ENCODE measurements around the gene DNASE1.
A peak's percentile ranks its signal among the peaks of the same experiment; 100 is the strongest.

Gene DNASE1

DNA sequence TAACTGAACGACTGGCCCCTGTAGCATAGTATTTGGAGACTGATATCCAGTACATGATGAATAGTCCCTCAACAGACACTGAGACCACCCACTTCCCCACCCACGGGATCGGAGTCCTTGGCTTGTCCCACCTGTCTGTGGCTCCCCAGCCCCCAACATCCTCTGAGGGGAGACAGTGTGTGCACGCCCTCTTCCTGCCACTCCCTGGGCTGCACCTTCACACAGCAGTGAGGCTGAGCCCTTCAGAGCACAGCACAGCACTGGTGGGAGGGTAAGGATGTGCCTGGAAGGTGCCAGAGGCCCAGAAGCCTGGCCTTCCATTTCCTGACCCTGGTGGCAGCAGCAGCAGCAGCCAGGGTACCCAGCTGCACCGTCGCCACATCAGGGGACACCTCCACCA lies 11.0 kb downstream of the DNASE1 start:
- no peak for DNase-seq

- DNase-seq = no peak
These were observed 14.1 kb downstream of the DNASE1 start for GRCh38 chr16:3668626-3669025.

DNA sequence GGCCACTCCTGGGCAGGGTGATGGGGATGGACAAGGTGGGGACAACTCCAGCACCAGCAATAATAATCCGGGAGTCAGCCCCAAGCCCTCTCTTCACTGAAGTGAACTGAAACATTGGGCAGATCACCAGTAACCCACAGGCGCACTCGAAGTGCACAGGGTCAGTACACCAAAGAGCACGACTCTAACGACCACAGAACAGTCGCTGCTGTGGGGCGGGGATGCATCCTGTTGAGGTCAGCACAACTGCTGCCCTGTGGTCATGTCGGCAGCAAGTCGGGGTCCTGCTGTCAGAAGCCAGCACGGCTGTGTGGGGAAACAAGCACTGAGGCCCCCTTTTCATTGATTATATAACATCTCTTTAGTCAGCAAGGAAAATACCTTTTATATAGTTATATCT lies 14.6 kb downstream of the DNASE1 start:
- no peak for DNase-seq

DNA sequence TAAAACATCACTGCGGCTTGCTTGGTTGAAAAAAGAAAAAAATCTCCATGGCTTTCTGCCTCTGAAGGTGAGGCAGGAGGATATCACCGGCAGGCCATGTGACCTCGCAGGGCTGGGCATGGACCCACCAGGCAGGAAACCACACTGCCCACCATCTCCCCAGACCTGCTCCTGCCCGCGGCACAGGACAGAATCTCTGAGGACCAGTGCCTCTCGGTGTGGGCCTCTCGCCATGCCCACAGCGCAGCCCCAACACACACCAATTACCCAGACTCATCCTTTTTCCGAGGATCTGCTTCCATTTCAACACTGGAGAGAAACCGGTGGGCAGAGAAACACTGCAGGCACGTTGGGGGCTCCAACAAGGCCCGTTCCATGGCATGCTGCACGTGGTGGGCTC lies 16.2 kb downstream of the DNASE1 start:
- DNase-seq = no peak

DNA sequence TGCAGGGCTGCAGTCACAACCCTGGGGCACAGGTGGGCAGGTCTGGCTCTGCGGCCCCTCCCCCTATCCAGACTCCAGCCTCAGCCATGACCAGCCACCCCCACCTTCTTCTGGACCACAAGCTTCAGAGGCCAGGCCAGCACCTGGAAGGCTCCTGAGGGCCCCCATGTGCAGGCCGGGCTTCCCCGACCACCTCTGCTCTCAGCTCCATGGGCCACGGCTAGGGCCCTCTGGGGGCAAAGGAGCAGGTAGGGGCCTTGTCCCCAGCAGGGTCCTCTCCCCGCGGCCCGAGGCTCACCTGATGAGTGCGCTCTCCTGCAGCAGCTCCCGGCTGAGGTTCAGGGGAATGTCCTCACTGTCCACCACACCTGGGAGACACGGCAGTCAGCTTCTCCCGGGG lies 16.9 kb downstream of the DNASE1 start:
- no peak for DNase-seq

DNA sequence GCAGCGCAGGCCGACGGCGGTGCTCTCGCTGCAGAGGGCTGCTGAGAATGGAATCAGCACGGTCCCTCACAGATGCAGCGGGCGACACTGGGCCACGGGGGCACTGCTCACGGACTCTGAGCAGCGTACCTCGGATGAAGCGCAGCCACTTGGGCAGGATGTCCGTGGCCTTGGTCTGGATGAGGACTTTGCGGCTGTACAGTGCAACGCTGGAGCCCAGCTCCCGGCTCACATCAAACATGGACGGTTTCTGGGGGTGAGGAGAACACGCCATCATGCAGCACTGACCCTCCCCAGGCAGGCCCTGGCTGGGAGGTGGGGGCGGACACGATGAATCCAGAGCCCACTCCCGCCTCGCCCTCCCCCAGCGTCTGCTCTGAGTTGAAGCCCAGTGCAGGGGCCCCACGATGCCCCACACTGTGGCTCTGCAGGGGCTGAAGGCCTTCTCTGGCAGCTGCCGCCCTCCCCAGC lies 18.1 kb downstream of the DNASE1 start:
- no peak for DNase-seq

DNA sequence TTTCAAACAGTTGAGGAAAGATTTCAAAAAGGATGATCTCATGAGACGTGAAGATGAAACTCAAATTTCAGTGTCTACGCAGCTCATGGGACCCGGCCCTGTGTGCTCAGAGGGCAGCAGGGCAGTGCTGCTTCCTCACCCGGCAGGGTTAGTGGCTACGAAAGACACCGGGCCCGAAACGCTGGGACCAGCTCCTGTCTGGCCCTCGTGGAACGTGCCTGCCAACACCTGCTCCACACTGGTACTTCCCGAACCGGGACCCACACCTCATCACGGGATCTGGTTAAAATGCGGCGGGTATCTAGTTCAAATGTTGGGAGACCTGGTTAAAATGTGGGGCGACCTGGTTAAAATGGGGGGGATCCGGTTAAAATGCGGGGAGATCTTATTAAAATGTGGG lies 18.7 kb downstream of the DNASE1 start:
- no peak for DNase-seq

DNA sequence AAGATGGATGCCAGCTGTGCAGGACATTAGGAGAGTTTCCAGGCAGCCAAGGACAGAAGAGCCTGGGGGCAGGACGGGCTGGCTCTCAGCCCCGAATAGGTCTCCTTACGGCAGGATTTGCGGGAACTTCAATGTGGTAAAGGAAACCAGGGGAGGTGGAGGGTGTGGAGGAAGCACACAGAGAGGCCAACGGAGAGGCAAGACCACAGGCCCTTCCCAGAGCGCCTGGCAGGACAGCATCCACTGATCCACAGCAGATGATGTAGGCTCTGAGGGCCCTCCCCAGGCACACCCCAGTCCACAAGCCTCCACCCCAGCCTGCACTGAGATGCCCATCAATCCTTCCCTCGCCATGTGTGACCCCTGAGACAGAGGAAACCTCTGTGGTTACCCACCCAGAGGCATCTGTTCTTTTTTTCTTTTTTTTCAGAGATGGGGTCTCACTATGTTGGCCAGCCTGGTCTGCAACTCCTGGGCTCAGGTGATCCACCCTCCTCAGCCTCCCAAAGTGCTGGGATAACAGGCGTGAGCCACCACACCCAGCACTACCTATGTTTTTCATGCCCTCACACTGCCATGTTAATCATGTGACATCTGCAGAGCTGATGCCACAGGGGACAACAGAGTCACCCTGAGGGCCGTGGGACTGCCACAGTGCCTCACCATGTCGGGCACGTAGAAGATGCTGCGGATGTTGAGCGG lies 19.3 kb downstream of the DNASE1 start:
- DNase-seq = no peak

- DNase-seq = no peak
These were observed 20.2 kb downstream of the DNASE1 start for GRCh38 chr16:3674513-3675295.

- no peak for DNase-seq
These were observed 21.2 kb downstream of the DNASE1 start for GRCh38 chr16:3675601-3676130.

GRCh38 chr16:3677994-3678393 lies 23.5 kb downstream of the DNASE1 start:
- no peak for DNase-seq

DNA sequence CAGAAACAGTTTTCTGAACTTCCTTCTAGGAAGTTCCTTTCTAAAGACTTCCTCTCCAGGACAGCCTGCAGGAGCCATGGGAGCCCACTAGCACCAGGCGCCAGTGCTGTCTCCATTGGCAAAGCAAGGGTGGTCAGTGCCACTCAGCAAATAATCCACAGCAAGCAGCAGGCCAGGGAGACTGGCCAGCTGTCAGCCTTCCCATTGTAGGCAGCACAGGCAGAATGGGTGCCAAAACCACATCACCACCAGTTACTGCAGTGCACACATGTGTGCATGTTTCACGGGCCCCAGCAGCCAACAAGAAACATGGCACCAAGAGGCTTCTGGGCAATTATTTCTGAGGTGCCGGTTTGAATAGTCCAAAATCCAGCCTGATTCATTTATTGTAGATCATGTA lies 26.7 kb downstream of the DNASE1 start:
- DNase-seq = no peak

DNA sequence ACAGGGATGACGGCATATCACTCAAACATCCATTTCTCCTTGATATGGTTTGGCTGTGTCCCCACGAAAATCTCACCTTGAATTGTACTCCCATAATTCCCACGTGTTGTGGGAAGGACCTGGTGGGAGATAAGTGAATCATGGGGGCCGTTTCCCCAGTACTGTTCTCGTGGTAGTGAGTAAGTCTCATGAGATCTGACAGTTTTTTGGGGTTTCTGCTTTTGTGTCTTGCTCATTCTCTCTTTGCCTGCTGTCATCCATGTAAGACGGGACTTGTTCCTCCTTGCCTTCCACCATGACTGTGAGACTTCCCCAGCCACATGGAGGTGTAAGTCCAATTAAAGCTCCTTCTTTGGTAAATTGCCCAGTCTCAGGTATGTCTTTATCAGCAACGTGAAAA lies 32.5 kb downstream of the DNASE1 start:
- DNase-seq = no peak

- DNase-seq = no peak
These were observed 33.3 kb downstream of the DNASE1 start for GRCh38 chr16:3687792-3688191.

DNA sequence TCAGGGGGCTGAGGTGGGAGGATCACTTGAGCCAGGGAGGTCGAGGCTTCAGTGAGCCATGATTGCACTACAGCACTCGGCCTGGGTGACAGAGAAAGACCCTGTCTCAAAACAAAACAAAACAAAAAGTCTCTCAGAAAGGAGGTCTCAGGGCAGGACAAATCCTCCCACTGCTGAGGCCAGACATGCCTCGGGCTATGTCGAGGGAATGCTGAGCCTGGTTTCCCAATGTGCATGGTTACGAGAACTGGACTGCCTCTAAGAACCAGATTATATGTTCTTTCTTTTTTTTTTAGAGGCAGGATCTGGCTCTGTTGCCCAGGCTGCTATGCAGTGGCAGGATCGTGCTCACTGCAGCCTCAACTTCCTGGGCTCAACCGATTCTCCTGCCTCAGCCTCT lies 35.2 kb downstream of the DNASE1 start:
- no peak for DNase-seq

DNA sequence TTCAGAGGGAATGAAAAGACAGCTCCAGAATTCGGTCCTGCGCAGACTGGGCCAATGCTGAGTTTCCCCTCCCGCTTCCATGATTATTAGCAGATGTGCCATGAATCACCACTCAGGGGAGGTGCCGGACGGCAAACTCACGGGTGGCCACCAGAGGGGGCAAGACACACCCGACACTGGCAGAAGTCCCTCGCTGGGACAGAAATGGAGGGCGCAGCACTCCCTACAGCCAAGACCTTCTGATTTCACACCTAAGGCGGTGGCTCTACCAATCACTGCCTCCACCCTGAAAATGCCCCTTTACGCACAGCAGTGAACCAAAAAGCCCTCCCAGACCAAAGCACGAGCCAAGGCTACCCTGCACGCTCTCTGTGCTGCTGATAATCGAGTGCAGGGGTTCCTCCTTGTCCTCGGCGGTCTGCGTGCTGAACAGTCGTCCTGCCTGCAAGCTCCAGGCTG lies 36.0 kb downstream of the DNASE1 start:
- peak; percentile 86 for DNase-seq

DNA sequence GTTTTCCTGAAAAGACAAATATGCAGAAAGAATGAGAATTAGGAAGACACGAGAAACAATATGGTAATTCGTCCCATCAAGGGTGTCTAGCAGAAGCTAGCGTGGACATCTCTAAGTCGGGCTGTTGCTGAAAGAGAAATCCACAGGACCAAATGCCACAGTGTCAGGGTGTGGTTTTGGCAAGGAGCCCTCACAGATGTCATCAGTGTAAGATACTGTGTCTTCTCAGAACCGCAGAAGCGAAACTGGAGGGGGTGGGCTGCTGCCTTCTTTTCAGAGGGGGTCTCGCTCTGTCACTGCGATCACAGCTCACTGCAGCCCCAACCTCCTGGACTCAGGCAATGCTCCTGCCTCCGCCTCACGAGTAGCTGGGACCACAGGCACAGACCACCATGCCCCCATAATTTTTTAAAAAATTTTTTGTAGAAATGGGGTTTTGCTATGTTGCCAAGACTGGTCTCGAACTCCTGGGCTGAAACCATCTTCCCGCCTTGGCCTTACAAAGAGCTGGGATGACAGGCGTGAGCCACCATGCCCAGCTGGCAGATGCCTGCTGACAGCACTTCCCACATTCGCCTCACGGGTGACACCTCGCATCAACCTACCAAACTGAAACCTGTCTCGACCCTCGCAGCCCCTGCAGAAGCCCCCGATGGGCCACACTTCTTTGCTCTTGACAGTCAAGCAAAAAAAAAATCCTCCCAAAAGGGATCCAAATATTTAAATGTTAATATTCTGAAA lies 36.7 kb downstream of the DNASE1 start:
- no peak for DNase-seq

DNA sequence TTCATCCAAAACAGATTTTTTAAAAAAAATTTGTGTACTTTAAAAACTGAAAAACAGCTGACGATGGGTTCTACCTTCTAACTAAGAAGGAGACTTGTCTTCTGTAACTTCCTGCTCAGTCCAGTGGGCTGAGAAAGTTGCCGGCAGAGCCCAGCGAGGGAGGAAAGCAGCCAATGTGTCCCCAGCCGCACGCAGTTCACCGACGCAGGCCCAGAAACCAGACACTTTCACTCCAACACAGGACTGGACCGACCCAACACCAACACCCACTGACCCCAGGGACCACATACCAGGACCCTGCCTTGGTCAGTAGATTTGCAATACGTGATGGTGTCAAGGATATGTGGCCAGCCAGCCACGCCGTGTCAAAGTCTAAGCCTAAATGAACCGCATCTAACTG lies 37.3 kb downstream of the DNASE1 start:
- no peak for DNase-seq

DNA sequence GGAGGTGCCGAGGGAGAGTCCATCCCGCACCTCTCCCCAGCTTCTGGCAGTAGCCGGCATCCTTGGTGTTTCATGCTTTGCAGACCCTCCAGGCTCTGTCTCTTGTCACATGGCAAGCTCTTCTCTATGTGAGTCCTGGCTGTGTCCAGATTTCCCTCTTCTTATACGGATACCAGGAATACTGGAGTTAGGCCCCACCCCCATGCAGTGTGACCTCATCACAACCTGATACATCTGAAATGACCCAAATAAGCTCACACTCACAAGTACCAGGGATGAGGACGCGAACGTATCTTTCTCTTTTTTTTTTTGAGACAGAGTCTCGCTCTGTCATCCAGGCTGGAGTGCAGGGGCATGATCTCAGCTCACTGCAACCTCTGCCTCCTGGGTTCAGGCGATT lies 39.6 kb downstream of the DNASE1 start:
- no peak for DNase-seq

DNA sequence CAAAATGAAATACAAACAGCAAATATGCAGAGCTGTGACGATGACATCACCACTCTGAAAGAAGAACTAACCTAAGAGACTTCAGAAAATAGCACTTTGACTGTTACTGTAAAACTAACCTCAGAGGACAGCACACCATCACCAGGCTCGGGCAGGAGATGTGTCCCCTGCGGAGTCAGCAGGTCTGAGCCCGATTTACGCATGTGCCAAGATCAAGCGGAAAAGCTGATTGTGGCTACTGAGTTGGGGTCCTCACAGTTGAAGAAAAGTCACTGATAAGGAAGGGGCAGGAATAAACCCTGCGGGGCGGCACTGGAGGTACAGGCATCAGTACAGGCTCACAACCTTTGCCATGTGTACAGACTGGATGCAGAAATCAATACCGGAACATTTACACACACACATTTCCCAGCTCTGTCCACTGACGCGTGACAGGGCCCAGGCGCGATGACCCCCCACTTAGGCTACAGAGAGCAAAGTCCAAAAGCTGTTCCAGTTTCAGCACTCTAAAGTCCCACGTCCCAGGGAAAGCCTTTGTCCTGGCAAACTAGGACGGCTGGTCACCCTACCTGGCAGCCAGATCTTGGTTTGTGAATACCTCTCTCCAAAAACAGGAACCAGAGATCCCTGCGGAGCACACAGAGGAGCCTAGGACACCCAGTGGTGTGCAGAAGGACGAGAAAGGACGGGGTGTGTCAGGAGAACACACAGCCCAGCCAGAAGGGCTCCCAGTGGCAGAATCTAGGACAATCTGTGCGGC lies 41.3 kb downstream of the DNASE1 start:
- no peak for DNase-seq

DNA sequence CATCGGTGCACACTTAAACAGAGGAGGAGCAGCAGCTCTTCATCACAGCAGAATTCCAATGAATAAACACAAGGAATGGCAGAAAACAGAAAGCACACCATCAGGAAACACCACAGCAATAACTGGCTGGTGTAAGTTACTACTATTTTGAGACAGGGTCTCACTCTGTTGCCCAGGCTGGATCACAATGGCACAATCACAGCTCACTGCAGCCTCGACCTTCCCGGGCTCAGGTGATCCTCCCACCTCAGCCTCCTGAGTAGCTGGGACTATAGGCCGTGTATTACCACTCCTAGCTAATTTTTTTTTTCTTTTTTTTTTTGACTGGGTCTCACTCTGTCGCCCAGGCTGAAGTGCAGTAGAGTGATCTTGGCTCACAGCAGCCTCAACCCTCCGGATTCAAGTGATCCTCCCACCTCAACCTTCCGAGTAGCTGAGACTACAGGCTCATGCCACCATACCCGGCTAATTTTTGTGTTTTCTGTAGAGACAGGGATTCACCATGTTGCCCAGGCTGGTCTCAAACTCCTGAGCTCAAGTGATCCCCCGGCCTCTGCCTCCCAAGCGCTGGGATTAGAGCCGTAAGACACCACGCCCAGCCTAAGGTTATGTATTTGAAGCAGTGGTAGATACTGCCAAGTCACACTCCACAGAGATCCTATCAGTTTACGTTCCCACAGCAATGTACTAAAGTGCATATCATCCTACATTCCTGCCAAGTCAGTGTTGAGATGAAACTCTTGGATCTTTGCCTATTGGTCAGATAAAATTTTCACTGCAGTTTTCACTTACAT lies 42.1 kb downstream of the DNASE1 start:
- DNase-seq = no peak

DNA sequence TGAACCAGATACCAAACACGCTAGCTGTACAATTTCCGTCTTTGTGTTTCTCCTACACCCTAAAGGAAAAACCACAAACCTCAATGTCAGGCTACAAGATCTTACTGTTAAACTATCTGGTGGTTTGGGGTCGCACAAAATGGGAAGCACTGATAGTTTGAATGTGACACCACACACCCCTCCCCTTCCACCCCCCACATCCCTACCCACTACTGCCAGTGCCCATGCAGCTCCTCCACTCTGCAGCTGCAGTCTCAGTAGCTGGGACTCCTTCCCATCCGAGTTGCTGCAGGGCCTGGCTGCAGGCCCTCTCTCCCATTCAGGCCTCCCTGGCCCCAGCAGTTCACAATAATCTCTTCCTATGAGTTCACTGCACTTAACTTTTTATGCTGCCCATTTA lies 44.5 kb downstream of the DNASE1 start:
- no peak for DNase-seq

Data from stimulated activated CD4-positive, alpha-beta T cell treated with anti-CD3 and anti-CD28 coated beads, Interleukin-15, amount 100 ng/mL, for 24 hours (primary cell).